ENCODE measurements around the gene VPS72.

VPS72 gene

DNA sequence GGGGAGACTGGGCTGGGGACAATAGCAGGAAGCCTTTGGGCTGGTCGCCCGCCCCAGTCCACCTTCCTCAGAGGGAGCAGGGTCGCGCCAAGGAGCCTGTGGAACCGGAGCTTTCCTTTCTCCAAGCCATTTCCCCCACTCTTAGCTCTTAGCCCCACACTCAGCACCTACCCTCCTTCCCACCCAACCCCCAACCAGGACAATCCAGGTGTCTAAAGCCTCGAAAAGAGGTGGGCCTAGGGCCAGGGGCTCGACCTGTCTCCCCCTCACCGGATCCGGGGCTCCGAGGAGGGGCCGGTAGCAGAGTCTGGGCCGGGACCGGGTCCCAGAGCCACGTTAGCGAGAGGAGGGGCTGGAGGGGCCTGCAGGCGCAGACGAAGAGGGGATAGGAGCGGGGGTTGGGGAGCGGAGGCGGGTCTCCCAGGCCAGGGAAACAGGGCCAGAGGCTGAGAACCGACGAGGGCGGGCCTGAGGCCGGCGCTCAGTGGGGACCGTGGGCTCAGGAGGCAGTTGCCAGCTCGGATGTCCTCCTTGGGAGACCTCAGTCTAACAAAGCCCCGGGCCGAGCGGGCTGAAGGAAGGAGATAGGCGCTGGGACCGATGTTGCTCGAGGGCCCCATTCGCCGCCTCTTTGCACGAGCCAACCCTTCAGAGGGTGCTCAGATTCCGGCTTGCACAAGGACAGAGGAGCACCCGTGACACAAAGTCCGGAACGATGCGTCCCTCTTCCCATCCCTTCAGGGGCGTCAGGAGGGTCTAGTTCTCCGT is 44.5 kb downstream of the VPS72 start:
- peak in 7 of 56 donors; percentile 11 to 46 (median 29) for DNase-seq

DNA sequence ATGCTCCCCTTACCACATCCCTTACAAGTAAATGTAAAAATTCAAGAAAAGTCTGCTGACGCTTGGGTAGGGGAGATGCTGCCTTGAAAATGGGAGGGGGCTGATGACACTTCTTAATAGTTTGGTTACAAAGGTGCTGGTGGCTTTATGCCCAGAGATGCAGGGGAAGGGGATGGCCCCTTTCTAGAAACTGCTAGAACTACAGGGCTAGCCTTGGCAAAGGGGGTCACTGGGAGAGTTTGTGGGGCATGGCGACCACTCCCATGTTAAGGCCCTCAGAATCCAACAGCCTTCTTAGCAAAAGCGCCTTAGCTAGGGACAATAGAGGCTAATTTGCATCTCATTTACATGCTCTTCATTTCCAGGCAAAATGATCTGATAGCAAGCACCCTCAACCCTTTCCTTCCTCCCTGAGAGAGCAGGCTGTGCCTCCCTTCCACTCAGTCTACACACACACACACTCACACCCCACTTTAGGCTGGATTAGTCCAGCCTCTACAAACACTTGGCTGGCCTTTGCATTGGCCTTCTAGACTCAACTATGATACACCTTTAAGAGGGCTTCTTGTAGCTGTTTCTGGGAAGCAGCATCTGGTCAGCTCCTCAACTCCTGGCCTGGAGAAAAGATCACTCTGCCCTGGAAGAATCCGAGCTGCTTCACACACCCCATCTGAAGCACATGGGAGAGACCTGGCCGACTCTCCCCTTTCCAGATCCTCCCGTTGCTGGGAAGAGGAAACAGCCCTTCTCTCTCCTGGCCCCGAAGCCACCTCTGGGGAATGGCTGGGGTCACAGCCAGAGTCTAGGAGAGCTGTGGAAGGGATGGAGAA is 45.3 kb downstream of the VPS72 start:
- no peak for DNase-seq

DNA sequence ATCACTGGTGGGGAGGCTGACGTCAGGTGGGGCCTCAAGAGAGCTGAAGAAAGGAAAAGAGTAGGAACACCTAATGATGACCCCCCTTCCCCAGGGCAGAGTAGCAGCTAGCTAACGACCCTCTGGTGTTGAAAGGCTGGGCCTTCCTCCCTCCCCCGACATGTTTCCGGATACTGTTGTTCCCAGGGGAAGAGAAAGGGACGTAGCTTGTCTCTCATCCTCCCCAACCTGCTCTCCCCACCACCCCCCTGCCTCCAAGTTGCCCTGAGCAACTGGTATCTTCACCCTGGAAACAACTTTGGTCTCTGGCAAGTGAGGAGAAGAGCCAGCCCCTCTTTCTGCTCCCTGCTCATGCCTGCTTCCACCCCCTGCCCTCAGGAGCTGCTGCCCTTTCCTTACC is 46.0 kb downstream of the VPS72 start:
- DNase-seq, result no peak

DNA sequence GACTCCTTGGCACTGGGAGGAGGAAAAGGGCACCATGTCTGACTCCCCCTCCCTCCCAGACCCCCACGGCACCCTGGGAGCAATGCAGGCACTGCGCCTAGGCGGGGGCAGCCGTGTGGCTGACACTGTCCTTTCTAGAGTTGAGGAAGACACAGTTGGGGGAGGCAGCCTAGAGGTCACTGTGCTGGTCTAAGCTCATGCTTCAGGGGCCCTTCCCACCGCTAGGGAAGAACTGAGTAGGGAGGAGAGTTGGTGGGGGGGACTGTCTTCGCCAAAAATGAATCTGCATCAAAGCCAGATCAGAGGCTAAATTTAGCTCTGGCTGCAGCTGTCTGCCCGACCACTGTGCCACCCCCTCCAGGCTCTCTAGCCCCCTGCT is 47.0 kb downstream of the VPS72 start:
- DNase-seq, result peak in 1 of 56 donors; percentile 38

DNA sequence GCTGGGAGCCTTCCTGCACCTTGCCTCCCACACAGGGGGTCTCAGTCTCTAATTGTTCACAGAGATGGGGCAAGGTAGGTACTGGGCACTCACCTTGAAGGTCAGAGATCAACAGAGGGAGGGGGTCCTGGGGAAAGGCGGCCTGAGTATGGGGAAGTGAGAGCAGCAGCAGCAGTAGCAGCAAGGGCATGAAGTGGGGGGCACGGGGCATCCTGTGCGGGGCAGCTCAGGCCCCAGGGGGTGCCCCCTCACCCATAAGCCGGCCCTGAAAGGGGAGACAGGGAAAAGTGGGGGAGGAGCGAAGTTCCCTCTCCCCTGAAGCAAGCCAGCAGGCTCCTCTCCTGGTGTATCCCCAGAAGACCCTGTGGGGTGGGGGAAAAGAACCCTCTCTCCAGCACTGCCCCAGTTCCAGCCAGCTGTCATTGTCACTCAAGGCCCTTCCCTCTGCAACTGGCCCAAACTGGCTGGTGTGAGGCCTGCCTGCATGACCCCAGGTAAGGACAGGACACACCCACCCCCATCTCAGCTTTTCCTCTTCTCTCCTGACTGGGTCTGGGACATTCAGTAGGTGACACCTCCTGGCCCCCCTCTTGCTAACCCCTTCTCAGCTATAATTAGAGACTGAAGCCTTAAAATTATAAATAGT is 47.5 kb downstream of the VPS72 start:
- no peak for DNase-seq

DNA sequence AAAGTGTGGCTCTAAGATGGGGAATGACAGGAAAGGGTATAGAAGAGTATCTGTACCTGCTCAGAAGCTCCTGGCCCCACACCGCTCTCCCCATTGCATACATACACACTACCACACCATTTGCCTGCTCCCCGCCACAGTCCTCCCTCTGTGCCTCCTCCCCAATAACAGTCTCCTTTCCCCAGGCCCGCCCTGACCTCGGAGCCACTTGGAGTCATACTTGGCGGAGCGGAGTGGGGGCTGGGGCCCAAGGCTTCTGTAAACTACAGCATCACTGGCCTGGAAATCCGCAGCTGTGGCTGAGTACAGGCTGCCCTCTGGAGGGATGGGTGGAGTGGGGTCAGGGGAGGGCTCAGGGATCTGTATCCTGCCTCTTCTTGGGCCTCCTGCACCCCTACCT is 52.2 kb downstream of the VPS72 start:
- DNase-seq, result no peak

DNA sequence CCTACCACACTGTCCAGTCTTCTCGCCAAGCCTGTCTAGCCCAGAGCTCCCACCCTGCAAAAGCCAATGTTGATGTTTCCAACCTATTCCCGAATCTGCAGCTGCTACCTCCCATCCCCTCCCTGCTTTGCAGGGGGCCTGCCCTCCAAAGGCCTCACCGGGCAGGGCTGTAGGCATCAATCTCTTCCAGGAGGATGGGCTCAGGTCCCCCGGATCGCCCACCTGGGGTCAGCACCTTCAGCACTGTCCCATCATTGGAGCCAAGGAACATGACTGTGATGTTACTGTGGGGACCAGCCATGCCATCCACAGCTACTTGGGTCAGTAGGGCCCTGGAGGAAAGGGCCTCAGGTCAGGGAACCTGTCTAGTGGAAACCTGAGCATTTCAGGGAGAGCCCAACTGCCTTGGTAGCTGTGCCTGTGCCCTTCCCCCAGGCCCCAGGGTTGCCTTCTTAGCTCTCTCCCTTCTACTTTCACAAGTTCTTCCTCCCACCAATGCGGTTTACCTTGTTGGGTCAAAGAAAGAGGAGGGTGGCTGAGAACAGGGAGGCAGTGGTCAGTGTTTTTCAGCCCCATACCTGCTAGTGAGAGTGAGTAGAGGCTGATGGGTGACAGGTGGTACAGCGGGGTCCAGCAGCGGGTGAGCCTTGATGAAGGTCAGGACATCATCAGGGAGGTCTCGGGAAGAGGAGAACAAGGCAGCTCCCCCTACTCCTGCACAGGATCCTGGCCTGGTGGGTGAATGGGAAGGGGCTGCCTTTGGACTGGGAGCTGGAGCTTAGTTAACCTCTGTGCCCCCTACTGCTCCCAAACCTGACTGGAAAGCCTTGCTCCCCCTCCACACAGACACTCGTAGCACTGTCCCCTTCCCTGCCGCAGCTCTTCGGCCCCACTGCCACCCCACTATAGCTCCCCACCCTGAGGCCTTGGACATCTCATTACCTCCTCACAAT is 54.3 kb downstream of the VPS72 start:
- DNase-seq, result no peak

DNA sequence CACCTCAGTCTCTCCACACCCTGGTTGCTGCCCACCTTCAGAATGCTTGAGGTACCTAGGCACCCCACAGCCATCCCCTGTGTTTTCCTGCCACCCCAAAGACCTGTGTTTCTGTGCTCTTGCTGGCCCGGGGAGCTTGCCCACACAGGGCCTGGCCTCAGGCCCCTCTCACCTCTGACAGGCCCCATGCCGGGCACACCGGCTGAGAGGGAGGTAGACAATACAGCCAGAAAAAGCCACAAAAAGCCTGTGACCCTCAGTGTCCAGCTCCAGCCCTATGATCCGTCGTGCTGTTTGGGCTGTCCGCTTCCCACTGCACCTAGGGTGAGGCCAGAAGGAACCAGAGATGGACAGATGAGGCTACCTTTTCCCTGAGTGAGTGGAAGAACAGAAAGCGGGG is 55.0 kb downstream of the VPS72 start:
- DNase-seq, result no peak

DNA sequence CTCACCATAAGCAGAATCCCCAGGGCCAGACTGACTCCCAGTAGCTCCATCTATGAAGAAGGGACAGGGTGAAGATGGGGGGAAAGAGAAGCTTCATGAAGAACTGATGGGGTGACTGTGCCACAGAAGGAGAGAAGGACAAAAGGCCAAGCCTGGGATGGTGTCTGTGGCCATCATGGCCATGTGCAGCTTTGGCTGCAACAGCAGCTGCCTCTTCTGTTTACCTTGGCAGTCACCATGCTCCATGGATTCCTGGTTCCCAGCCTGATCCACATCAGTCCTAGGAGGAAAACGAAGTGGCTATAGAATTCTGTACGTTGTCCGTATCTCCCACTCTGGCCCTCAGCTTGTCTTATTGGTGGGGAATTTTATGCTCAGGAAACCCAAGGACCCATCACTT is 55.6 kb downstream of the VPS72 start:
- DNase-seq, result no peak

DNA sequence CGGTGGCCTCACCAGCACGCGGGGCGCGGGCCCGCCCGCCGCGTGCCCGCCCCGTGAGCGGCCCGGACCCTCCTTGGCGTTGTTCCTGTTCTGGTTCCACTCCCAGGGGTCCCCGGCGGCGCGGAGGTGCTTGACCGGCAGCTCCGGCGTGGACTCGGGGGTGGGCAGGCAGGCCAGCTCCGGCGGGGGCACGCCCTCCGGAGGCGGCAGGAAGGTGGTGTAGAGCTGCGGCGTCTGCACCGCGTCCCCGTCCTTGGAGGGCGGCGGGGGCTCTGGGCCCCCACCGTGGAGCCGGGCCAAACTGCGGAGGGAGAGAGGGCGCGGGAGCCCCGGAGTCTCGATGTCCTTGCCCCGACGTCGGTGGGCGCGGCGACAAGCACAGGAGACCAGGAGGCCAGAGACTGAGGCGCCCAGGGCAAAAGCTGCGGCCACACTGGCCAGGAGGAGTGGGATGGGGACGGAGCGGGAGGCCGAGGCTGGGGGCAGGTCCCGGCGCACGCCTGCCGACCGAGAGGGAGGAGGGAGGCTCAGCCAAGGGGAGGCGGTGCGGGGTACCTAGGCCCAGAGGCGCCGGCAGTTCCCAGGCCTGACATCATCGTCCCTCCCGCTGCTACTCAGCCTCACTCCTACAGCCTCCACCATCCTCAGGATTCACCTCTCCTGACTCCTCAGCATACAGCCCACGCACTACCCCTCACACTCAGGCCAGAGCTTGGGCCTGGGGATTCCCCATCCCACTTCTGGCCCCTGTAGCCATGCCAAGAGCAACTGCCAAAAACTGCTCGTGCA is 56.8 kb downstream of the VPS72 start:
- no peak for DNase-seq

DNA sequence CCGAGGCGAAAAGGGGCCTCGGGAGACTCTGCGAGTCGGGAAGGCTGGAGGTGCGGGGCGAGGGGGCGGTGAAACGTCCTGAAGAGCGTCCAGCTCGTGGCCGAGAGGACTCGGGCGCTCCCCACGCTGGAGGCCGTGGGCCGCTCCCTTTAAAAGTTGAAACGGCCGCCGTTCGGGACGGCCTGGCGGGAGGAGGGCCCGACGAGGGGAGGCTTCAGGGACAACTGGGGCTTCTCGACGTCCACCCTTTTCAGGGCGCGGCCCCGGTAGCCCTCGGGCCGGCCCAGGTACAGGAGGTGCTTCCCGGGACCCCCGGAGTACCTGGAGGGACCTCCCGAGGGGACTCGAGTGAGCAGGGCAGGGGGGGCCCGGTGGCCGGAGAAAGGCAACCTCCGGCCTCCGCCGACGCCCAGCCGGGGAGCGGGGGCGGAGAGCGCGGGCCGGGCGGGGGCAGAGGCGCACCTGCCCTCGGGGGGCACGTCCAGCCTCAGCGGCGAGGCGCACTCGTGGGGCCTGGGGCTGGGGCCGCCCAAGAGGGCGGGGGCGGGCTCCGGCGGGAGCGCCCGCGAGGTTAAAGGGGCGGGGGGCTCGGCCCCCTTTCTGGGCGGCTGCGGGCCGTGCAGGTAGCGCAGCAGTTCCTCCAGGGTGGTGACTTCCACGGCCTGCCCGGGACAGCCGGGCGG is 57.5 kb downstream of the VPS72 start:
- DNase-seq, result no peak

DNA sequence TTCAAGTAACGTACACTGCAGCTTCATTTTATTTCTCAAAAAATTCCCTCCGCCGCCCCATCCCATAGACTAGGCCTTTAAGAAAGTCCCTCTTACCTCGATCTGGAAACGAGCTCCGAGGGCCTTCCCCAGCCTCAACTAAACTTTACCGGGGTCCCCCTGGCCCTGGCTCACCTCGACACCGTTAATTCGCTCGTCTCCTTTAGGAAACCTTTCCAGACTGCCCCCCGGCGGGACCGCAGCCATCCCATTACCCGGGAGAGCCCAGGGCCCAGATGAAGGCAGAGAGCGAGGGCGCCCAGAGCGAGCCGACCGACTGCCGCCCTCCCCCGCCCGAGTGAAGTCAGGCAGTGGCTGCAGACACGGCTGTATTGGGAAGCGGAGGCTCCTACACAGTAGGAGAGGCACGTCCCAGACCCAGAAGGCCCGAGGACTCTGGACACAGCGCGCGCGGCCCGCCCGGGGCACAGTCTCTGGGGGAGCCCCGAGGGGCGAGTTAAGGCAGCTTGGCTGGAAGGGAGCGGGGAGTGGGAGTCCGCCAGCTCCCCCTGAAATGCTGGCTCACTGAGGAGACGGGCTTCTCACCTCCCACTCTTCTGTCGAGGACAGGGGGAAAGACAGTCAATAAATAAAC is 58.2 kb downstream of the VPS72 start:
- DNase-seq, result peak in 2 of 56 donors; percentile 9 to 13

DNA sequence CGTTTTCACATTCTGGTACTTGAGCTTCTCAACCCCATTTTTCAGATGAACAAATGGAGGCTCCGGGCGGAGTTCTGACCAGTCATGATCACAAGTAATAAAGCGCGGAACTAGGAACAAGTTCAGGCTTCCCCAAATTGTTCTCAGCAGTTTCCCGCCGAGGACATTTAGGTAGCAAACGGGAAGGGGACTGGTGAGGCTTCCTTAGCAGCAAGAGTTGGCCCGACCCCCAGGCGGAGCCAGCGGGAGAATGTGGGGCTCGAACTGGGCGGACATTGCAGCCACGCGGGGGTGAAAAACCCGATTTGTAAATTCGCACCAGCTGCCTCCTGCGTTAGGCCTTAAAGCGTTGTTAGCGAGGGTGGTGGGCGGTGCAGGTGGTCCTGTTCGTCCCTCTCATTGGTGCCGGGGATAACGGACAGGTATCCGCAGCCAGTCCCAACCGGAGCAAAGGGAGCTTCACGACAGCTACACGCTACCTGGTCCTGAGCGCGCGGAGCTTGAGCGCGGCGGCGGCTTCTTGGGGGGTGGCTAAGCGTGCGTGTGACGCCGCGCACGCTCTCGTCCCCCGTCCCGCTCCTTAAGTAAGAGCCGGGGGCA is 58.9 kb downstream of the VPS72 start:
- DNase-seq, result peak in 52 of 56 donors; percentile 13 to 83 (median 64)

DNA sequence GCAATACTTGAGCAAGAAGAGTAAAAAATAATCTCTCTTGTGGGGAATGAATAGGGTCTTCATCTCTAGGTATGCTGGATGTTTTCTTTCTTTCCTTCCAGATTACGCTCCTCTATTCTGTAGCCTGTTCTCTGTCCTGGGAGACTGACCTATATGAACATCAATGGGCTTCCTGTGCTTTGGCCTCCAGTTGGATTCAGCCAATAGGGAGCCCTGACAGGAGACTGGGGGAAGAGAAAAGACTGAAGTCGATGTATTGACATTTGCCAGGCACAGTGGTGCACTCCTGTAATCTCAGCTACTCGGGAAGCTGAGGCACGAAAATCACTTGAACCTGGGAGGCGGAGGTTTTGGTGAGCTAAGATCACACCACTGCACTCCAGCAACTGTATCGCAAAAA is 61.2 kb downstream of the VPS72 start:
- no peak for DNase-seq

All from amygdala (tissue), 56 donors.